NCI-H1105 (cell line): Measurements from ENCODE around the gene CEACAM4.
A peak's percentile ranks its signal among the peaks of the same experiment; 100 is the strongest.
"Not testable (repeated sequence)": the region's sequence is repeated elsewhere in the genome, so short reads cannot be mapped to it uniquely, and the experiment has no call there.

Experiments
- DNase-seq: peaks from one replicate; lab custom pipeline; 2025; lab: John Stamatoyannopoulos, UW

CEACAM4 gene

GRCh38 chr19:41626877-41627276, at the start of gene CEACAM4:
CEACAM4 (minus strand) TSS chr19:41627074; CDS start chr19:41626963, 111 bp downstream.
- no peak for DNase-seq

- no peak for DNase-seq
Observed at GRCh38 chr19:41671486-41671885, 44.6 kb upstream of the CEACAM4 start.

- no peak for DNase-seq
Observed at GRCh38 chr19:41670755-41671154, 43.9 kb upstream of the CEACAM4 start.

- no peak for DNase-seq
Observed at GRCh38 chr19:41668315-41668714, 41.4 kb upstream of the CEACAM4 start.

GRCh38 chr19:41666075-41666474, 39.2 kb upstream of the CEACAM4 start:
- DNase-seq = no peak

- no peak for DNase-seq
Observed at GRCh38 chr19:41657157-41657556, 30.3 kb upstream of the CEACAM4 start.

- not testable (repeated sequence) for DNase-seq
Observed at GRCh38 chr19:41656756-41657155, 29.9 kb upstream of the CEACAM4 start.

GRCh38 chr19:41652250-41652649, 25.4 kb upstream of the CEACAM4 start:
- no peak for DNase-seq

- DNase-seq = no peak
Observed at GRCh38 chr19:41649827-41650226, 23.0 kb upstream of the CEACAM4 start.

GRCh38 chr19:41646589-41647204, 19.8 kb upstream of the CEACAM4 start:
- no peak for DNase-seq

GRCh38 chr19:41641879-41642485, 15.1 kb upstream of the CEACAM4 start:
- peak; percentile 69 for DNase-seq

- DNase-seq = no peak
Observed at GRCh38 chr19:41638641-41639081, 11.8 kb upstream of the CEACAM4 start.

GRCh38 chr19:41637484-41637883, 10.6 kb upstream of the CEACAM4 start:
- DNase-seq = no peak

- DNase-seq = no peak
Observed at GRCh38 chr19:41627966-41628675, 1.2 kb upstream of the CEACAM4 start.

GRCh38 chr19:41626278-41626677, 596 bp downstream of the CEACAM4 start:
- DNase-seq = no peak

- DNase-seq = no peak
Observed at GRCh38 chr19:41624937-41625336, 1.9 kb downstream of the CEACAM4 start.

GRCh38 chr19:41624515-41624914, 2.4 kb downstream of the CEACAM4 start:
- DNase-seq = no peak

GRCh38 chr19:41623360-41623759, 3.5 kb downstream of the CEACAM4 start:
- DNase-seq = no peak

GRCh38 chr19:41621654-41622053, 5.2 kb downstream of the CEACAM4 start:
- DNase-seq = no peak

GRCh38 chr19:41621226-41621625, 5.6 kb downstream of the CEACAM4 start:
- no peak for DNase-seq

GRCh38 chr19:41620171-41620570, 6.7 kb downstream of the CEACAM4 start:
- DNase-seq = no peak

GRCh38 chr19:41619018-41619556, 7.8 kb downstream of the CEACAM4 start:
- DNase-seq = no peak
